Choroid plexus epithelial cell (primary cell): ENCODE results near the gene COL6A1.

Experiments
- DNase-seq: peaks from one replicate; pipeline ENCODE4 v3.0.0-alpha.2; 2010; ENCODE audit warnings: low read depth
- H3K4me3 ChIP-seq: 2 replicates; pipeline ENCODE4 v1.5.1; 2011; ENCODE audit warnings: low read depth, mild to moderate bottlenecking, control low read depth, low read length, moderate library complexity
- CTCF ChIP-seq: conservative IDR thresholded peaks from 2 replicates; pipeline ENCODE4 v1.5.1; 2011; ENCODE audit warnings: low read depth, mild to moderate bottlenecking, control low read depth, inconsistent platforms, low read length, moderate library complexity

Gene COL6A1

DNA sequence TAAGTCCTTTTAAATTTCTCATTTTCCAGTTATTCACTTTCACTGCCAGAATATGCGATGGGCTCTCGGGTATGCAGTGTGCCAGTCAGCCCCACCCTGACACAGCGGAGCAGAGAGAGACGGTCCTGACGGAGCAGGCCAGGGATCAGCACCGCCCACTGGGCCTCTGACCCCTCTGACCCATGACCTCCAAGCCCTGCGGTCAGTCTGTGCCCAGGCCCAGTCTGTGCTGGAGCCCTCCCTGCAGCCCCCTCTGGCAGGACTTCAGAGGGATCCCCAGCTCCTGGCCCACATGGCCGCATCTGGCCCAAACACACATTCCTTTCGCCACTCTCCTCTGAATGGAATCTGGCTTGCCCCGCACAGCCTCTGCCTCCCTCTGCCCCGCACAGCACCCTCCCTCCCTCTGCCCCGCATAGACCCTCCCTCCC, 72.9 kb downstream of the COL6A1 start:
- DNase-seq = no peak
- no peak overlapping the region for H3K4me3 ChIP-seq
- TF ChIP-seq CTCF = no peak
